NCI-H510A (cell line): ENCODE measurements around the gene TBC1D4.
"Not testable (repeated sequence)": the region's sequence is repeated elsewhere in the genome, so short reads cannot be mapped to it uniquely, and the experiment has no call there.

Experiments used
- DNase-seq: peaks from one replicate; lab custom pipeline; 2025; lab: John Stamatoyannopoulos, UW

TBC1D4 gene

DNA sequence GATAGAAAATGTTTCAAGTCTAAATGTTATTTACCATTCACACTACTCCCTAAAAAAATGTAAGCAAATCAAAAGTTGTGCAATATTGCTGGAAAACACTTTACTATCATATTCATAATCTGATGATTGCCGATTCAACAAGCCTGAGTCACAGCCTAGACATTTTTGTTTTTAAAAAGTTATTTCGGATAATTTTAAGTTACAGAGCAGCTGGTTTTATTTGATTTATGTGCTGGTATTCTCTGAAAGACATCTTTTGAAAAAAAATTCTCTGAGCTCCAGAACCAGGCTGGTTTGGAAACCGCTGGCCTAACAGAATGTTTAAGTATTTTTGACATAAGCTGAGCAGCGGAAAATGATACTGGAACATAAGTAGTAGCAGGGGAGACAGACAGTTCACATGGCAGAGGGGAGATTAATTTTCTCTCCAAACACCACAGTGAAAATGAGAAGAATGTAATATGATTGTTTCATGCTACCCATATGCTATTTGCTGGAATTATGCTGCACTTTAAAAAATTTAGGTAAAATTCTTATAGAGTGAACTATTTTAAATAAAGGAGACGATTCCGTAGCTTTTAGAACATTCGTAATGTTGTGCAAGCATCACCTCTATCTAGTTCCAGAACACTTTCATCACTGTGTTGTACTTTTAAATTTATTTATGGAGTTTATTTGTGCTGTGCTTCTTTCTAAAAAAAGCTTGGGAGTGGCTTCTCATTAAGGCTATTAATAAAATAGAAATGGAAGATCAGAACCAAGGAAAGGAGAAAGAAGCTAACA lies 36.1 kb downstream of the TBC1D4 start:
- no peak for DNase-seq

DNA sequence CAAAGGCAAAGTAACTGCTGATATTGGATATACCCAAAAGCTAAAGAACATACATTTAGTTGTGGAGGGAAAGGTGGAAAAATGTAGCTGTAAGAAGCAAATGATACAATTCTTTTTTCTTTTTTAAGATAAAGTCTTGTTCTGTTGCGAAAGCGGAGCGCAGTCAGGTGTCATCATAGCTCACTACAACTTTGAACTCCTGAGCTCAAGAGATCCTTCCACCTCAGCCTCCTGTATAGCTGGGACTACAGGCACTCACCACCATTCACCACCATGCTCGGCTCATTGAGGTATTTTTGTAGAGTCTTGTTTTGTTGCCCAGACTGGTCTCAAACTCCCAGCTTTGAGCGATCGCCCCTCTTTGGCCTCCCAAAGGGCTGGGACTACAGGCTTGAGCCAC lies 38.0 kb downstream of the TBC1D4 start:
- no peak for DNase-seq

- DNase-seq: no peak
These were observed 38.5 kb downstream of the TBC1D4 start for GRCh38 chr13:75443356-75443958.

DNA sequence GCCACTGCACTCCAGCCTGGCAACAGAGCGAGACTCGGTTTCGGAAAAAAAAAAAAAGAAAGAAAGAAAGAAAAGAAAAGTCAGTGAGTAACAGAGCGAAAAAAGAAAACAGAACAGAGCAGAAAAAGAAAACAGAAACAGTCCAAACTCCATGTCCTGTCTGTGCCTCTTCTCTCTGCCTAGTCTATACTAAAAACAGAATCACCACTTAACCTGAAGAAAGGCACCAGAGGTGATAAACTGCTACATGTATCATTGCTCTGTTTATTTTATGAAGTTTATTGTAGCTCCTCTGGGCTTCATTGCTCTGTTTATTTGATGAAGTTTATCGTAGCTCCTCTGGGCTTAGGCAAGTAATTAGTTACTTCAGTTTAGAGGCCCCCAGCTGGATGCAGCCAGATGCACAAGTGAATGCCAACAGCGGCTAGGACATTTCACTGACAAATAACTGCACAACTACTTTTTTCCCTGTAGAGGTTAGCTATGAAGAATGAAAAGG lies 39.2 kb downstream of the TBC1D4 start:
- no peak for DNase-seq

GRCh38 chr13:75440100-75440499 lies 41.9 kb downstream of the TBC1D4 start:
- DNase-seq: no peak

DNA sequence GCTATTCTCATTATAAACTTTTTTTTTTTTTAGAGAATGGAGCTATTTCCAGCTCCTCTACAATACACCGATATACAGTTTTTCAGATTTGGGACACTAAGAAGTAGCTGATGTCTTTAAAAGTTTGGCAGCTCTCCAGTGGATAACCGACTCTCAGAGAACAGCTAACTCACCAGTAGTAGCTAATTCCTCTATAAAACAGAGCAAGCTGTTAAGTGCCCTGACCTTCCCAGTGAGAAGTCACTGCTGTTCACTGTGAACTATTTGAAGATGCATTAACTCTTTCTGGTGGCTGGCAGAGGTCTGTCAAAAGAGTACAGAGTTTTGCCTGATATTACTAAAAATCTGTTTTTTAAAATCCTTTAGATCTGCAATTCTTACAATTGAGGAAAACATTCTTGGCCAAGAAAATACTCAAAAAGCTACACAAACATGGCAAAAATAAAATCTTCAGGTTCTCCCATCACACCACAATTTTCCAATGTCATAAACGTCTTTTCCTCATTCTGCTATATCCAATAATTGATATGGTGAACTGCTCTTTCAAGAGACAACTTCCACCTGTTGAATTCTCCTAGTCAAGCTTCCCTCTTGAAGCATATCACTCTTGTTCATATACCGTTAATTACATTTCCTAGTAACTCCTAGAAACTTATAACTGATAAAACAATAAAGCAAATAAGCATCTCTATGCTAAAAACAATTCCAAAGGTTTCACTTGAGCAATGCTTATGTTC lies 44.2 kb downstream of the TBC1D4 start:
- DNase-seq: no peak

GRCh38 chr13:75434126-75434525 lies 47.8 kb downstream of the TBC1D4 start:
- DNase-seq: not testable (repeated sequence)

GRCh38 chr13:75432811-75433244 lies 49.1 kb downstream of the TBC1D4 start:
- no peak for DNase-seq

DNA sequence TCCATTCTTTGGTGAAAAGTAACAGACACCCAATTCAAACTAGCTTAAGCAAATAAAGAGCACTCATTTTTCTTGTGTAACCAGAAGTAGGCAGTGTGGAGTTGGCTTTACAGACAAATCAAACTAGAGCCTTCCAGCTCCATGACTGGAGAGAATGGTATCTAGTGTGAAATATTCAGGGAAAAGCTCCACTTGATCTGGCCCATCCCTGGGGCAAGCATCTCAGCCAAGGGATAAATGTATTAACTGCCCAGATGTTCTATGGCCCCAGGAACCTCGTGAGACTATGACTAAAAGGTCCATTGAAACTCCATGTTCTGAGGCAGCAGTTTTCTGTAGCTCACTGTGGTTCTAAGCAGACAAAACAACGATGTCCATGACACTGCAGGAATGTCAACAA lies 49.9 kb downstream of the TBC1D4 start:
- no peak for DNase-seq

DNA sequence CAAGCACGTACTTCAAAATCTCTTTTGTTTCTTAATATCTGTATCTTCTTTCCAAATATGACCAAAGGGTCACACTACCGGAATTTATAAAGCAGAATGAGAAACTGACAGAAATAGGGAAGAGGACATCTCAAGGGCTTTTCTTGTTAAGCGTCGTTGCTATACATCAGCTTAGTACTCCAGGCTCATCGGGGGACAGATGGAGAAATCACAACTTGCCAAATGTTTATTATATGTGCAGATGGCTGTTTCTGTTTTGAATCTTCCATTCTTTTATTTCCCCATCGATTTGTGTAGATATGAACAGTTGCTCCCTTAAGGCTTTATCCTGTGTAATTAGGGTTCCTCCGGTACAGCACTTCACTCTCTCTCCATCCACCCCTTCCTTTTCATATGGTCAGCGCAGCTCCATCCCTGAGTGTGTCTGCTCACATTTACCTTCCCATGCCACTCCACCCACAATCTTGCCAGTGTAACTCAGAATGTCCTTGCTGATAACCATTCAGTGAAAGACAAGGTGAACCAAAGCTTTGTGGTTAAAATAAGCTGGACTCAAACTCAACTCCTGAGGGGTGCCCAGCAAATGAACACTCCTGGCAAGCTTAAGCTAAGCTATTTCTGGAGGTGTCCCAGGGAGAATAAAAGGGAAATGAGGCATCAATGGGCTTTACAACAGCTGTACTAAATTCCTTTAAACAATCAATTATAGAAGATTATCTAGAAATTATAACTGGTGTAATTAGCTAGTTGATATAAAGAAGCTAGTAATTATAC lies 51.3 kb downstream of the TBC1D4 start:
- DNase-seq: no peak

DNA sequence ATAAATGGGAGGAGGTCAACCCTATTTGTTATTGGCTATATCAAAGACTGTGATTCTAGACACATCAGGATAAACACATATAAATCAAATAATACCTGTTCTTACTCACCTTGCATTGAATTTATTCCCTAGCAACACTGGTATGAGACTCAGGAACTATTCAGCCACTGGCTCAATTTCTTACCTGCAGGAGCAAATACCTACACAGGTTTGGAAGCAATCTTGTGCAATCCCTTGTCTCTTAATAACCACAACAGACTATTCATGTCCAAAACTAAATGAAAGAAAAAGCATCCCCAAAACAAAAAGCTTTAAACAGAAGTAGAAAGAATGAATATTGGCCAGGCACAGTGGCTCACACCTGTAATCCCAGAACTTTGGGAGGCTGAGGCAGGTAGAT lies 55.5 kb downstream of the TBC1D4 start:
- DNase-seq: no peak

DNA sequence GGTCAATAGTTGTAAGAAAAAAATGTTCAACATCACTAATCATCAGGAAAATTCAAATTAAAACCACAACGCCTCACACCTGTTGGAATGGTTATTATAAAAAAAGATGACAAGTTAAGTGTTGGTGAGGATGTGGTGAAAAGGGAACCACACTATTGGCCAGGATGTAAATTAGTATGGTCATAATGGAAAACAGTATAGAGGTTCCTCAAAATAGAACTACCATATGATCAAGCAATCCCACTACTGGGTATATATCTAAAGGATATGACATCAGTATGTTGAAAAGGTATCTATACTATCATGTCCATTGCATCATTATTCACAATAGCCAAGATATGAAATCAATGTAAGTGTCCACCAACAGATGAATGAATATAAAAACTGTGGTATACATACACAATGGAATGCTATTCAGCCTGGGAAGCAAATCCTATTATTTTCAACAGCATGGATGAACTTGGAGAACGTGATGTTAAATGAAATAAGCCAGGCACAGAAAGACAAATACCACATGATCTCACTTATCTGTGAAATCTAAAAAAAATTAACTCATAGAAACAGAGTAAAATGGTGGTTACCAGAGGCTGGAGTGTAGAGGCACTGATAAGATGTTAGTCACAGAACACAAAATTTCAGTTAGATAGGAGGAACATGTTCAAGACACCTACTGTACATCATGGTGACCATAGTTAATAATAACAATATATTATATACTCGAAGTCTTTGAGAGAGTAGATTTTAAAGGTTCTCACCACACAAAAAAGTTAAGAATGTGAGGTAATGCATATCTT lies 56.6 kb downstream of the TBC1D4 start:
- no peak for DNase-seq

GRCh38 chr13:75423946-75424345 lies 58.0 kb downstream of the TBC1D4 start:
- no peak for DNase-seq

GRCh38 chr13:75422028-75422427 lies 59.9 kb downstream of the TBC1D4 start:
- DNase-seq: no peak

DNA sequence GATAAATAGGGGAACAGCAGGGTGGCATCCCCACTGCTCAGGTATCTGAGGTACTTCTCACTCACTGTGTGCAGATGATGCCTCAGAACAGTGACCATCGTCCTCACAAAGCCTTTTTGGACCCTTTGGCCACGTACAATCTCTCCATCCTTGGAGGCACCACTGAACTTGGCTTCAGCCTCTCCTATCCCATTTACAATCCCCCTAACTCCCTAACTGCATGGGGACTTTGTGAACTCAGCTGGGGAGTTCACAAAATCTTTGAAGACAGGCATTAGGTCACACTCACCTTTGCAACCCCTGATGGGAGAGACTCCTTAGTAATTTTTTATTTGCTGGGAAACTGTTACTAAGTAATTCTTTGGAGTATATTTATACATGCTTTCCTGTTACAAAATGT lies 60.8 kb downstream of the TBC1D4 start:
- DNase-seq: no peak

DNA sequence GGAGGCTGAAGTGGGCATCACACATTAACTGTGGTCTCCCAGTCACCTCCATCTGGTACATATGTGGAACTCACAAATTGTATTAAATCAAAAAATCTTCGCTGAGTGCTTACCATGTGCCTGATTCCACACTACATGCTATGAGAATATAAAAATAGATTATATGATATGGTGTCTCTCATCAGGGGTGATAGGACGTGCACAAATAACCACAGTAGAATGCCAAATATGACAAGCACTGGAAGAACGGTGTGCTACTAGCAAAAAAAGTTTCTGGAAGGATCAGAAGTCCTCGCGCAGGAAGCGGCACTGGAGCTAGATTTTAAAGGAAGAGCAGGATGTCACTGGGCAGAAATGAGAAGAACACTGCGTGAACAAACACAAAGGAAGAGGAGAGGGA lies 62.3 kb downstream of the TBC1D4 start:
- no peak for DNase-seq

- no peak for DNase-seq
These were observed 63.0 kb downstream of the TBC1D4 start for GRCh38 chr13:75418997-75419396.

GRCh38 chr13:75418186-75418843 lies 63.7 kb downstream of the TBC1D4 start:
- DNase-seq: no peak

- no peak for DNase-seq
These were observed 64.3 kb downstream of the TBC1D4 start for GRCh38 chr13:75417656-75418055.

- no peak for DNase-seq
These were observed 65.0 kb downstream of the TBC1D4 start for GRCh38 chr13:75417012-75417384.
